Measurements from ENCODE around the gene PDHX.
"Not testable (repeated sequence)": the region's sequence is repeated elsewhere in the genome, so short reads cannot be mapped to it uniquely, and the experiment has no call there.

PDHX gene

GRCh38 chr11:35017528-35018342, 101.3 kb downstream of the PDHX start:
- peak; percentile 35 for DNase-seq (ENCODE audit: low read depth)

- no peak for DNase-seq (ENCODE audit: low read depth)
These were observed 105.2 kb downstream of the PDHX start for GRCh38 chr11:35021589-35021988.

GRCh38 chr11:35023940-35024339, 107.5 kb downstream of the PDHX start:
- DNase-seq (ENCODE audit: low read depth): not testable (repeated sequence)

DNA sequence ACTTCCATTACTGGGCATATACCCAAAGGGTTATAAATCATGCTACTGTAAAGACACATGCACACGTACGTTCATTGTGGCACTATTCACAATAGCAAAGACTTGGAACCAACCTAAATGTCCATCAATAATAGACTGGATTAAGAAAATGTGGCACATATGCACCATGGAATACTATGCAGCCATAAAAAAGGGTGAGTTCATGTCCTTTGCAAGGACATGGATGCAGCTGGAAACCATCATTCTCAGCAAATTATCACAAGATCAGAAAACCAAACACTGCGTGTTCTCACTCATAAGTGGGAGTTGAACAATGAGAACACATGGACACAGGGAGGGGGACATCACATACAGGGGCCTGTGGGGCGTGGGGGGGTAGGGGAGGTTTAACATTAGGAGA, 111.6 kb downstream of the PDHX start:
- not testable (repeated sequence) for DNase-seq (ENCODE audit: low read depth)

DNA sequence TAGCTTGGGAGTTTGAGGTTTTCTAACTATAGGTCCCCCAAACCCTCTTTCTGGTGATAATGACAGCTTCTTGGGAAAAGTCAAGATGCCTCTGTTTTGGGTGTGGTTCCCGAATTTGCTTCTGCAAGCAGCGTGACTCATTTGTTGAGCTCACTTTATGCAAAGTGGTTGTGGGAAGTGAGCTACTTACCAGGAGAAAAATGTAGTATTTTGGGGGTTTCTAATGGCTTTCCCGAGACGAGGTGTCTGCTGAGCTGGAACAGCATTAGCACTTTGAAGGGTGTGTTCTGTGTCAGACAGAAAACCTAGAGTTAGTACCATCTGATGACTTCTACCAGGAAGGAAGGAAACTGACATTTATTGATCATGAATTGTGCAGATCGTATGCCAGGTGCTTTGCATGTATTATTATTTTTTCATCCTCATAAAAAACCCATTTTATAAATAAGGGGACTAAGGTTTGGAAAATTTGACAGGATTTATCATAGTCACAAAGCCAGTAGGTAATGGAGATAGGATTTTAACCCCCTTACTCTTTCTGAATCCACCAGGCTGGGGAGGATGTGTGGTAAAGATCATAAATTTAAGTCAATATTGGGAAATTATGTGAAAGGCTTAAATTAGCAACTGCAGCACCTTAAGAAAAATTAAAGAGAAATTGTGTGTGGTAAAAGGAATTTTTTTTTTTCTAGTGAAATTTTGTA, 113.7 kb downstream of the PDHX start:
- peak; percentile 76 for DNase-seq (ENCODE audit: low read depth)

GRCh38 chr11:35030716-35031213, 114.3 kb downstream of the PDHX start:
- DNase-seq (ENCODE audit: low read depth): peak; percentile 98

DNA sequence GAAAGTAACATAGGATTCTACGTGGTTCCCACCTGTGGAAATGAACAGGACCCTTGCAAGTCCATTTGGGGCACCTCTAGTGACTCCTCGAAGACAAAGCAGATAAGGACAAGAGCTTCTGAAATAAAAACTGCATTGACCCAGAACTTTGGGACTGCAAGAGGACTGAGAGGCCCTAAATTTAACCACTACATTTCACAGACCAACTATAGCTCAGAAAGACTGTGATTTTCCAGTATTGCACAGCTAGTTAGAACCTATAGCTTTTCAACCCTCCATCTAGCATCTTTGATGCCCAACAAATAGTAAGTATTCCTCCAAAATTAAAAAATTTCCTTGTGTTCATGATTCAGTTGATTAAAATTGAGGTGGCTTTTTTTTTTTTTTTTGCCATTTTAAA, 114.9 kb downstream of the PDHX start:
- no peak for DNase-seq (ENCODE audit: low read depth)

DNA sequence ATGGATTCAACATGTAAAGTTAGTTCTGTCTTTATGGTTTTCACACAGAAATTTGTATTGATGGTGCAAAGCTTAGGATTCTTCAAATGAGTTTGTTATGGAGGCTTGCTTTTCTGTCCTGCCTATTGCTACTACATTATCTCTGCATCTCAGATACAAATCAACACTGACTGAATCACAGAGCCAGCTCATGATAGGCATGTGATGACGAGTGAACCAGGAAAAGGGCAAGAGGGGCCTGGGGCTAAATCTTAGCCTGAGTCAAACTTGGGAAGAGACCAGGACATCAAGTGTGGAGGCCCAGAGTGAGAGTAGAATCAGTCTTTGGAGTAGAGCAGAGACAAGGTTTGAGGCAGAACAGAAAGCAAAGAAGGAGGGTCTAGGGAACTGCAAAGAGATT, 115.4 kb downstream of the PDHX start:
- peak; percentile 90 for DNase-seq (ENCODE audit: low read depth)

DNA sequence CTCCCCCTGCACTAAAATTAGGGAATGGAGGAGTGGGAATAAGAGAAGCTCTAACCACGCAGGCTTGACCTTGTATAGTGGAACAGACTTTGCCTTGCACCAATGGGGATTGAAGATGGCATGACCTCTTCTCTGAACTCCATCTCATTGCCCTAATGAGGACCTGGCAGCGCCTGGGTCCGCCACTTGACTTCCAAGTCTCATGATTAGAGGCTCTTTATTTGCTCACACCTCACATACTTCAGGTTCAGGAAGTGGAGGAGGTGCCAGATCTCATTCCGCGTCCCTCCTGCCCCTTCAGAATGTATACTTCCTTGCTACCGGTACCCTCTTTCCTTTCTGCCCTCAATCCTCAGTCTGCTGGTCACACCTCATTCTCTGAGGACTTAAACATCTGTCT, 116.6 kb downstream of the PDHX start:
- DNase-seq (ENCODE audit: low read depth): no peak

- no peak for DNase-seq (ENCODE audit: low read depth)
These were observed 118.0 kb downstream of the PDHX start for GRCh38 chr11:35034401-35034800.

GRCh38 chr11:35035894-35036408, 119.5 kb downstream of the PDHX start:
- DNase-seq (ENCODE audit: low read depth): peak; percentile 99

- no peak for DNase-seq (ENCODE audit: low read depth)
These were observed 120.2 kb downstream of the PDHX start for GRCh38 chr11:35036639-35037038.

DNA sequence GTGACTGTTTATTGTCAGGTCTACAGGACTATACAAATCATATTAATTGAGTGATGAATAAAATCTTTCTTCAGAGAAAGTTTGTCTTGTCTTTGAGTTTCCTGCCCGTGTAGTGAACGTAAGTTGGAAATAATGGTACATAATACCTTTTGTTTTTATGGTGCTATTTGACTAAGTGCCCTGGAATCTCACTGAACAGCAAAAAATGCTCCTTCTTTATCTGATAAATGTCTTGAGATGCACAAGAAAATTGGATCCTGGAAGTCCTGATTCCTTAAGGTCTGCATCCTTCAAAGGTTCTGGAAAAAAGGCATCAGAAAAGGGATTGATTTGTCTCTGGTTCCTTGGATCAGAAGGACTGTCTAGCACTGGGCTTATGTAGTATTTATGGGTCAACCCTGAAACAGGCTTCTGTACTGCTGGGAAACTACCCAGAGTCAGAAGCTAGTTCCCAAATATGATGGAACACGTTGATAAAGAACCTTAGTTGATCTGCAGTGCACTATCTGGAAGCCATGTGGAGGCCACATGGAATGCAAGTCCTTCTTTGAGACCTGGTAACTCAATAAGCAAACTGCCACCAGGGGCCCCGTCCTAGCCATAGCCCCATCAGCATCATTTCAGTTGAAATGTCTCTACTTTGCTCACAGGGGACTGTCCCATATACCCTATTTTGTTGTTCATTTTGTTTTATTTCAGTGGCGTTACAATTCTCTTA, 122.0 kb downstream of the PDHX start:
- peak; percentile 37 for DNase-seq (ENCODE audit: low read depth)

- DNase-seq (ENCODE audit: low read depth): peak; percentile 27
These were observed 122.7 kb downstream of the PDHX start for GRCh38 chr11:35039076-35039475.

GRCh38 chr11:35040221-35040942, 124.0 kb downstream of the PDHX start:
- DNase-seq (ENCODE audit: low read depth): peak; percentile 73

DNA sequence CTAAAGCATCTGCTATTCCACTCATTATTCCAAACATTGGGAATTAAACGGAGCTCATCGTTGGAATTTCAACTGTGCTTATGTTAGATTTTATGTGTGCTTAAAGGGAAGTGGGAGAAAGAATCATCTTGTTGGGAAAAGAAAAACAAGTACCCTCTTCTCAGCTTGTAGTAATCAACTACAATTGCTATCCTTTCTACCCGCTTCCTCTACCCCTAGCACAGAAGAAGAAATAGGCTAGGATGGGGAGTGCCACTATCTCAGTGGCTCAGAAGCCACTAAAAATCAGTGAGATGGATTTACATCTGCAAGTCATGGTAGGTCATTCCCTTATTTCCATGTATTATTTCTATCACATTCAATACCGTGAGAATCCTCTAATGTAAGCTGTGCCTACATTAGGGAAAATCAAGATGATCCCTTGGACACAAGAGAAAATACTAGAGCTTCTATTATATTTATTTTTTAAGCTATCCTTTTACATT, 124.7 kb downstream of the PDHX start:
- DNase-seq (ENCODE audit: low read depth): no peak

- no peak for DNase-seq (ENCODE audit: low read depth)
These were observed 125.8 kb downstream of the PDHX start for GRCh38 chr11:35042224-35042623.

DNA sequence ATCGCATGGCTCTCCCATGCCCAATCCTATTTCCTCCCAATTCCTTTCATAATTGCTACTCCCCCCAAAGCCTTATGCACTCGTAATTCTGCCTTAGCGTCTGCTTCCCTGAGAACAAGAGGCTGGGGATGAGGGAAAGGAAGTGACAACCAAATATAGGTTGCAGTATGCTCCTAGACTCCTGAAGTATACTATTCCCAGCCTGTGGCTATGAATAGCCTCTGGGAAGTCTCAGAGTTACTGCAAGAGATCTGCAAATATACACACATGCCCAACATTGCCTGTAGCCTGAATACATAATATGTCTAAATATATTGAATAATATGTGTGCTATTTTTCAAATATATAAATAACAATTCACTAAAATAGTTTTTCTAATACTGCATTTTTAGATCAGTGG, 126.5 kb downstream of the PDHX start:
- no peak for DNase-seq (ENCODE audit: low read depth)

DNA sequence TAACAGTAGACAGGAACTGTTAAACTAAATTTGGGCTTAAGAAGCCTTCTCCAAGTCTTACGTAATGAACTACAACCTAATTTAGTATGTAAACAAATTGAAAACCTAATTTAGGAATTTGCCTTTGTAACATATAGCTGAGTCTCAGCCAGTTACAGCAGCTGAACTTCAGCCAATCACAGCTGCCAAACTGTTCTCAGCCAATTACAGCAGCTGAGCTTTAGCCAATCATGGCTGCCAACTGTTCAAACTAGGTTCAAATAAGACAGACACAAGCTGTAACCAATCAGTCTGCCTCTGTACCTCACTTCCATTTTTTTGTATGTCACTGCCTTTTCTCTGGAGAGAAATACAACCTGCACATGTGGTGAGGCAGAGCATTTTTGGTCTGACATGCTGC, 127.5 kb downstream of the PDHX start:
- DNase-seq (ENCODE audit: low read depth): no peak

DNA sequence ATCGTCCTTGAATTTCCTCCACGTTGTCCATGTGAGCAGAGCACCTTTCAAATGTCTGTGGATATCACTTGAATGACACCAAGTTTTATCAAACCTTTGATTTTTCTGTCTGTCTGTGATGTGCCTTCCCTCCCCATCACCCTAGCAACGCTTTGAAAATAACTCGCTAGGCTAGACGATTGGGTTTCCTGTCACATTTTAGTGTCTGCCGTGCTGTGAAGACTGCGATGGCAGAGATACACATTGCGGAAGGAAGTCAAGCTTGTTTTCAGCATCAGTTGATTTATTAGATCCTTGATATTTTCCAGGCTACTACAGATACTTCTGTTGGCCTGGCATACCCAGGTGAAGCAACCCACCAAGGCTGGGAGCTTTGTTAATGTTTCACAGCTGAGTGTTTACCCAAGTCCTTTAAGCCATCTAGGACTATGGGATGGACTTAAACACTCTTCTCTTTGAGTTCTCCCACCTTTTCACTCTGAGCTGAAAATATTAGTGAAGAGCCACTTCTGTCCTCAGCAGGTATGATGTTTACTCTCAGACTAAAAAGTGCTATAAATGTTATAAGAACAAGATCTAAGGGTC, 128.9 kb downstream of the PDHX start:
- DNase-seq (ENCODE audit: low read depth): no peak

All from EH (cell line).